ENCODE results near the gene SLC2A3. TPM values are rescaled to one million over a fixed set of nuclear protein-coding genes. Genes with fewer than 3 reads are reported as not detected.
"Not testable (repeated sequence)": the region's sequence is repeated elsewhere in the genome, so short reads cannot be mapped to it uniquely, and the experiment has no call there.

SLC2A3 gene
- total and polyA plus RNA-seq, 4 experiments from 2014 or later = 100 to 275 (median 157) TPM

DNA sequence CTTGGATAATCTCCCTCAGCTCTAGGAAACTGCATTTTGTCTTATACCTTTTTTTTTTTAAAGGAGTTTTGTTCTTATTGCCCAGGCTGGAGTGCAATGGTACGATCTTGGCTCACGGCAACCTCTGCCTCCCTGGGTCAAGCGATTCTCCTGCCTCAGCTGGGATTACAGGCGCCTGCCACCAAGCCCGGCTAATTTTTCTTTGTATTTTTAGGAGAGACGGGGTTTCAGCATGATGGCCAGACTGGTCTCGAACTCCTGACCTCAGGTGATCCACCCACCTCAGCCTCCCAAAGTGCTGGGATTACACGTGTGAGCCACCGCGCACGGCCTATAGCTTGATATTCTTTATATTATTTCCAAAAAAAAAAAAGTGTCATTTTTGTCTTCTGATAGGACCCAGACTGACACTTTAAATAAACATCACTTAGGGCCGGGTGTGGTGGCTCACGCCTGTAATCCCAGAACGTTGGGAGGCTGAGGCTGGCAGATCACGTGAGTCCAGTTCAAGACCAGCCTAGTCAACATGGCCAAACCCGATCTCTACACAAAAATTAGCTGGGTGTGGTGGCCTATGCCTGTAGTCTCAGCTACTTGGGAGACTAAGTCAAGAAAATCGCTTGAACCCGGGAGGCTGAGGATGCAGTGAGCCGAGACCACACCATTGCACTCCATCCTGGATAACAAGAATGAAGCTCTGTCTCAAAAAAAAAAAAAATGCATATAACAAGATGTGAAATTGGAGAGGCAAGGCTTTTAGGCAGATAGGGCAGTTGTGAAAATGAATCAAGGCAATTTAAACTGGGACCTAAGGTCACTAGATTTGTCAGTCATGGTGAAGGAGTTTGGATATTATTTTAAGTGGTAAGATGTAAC, 18.4 kb downstream of the SLC2A3 start:
- no peak overlapping the region for H3K27ac ChIP-seq (ENCODE audit: low read depth, low read length)
- peaks cover 24% of the 10 kb centered on the region for H3K4me1 ChIP-seq (ENCODE audit: insufficient read depth, low read length)
- no peaks in the 10 kb centered on the region for H3K9me3 ChIP-seq (ENCODE audit: control insufficient read depth in 1 of 2, low read length in 2 of 2)
- ChIA-PET CTCF (ENCODE audit: partially characterized antibody) (interaction anchor here (1.3 to 1.7 kb wide), 2 partner anchors 11 to 16 kb away, joined by 4 to 7 read pairs; no protein-coding TSS in a partner anchor), POLR2A (ENCODE audit: partially characterized antibody) (interaction anchor here (0.6 to 4.4 kb wide), 6 partner anchors 11 to 72 kb away, joined by 3 to 28 read pairs (median 4); no protein-coding TSS in a partner anchor)
- Mint-ChIP-seq H3K4me1 (peaks cover 20 to 59% (median 35%) of the 10 kb centered on the region in 4 donors), H3K27ac (peak overlapping the region in 4 of 7 donors; percentile 3 to 82 (median 73)), H3K36me3 (peaks cover 45 to 51% of the 10 kb centered on the region in 2 donors), H3K4me3 (peak overlapping the region in 2 of 8 donors; percentile 7 to 32), H3K27me3 (no peaks in the 10 kb centered on the region), H3K9me3 (peaks cover 0 to 8% (median 0%) of the 10 kb centered on the region in 8 donors)
- intact Hi-C loops (cut with micrococcal nuclease) = no loop called here
- DNase-seq = peak in 1 of 5 donors; percentile 23
- peaks cover 30% of the 10 kb centered on the region for H3K36me3 ChIP-seq (ENCODE audit: insufficient read depth, low read length)
- no peaks in the 10 kb centered on the region for H3K27me3 ChIP-seq (ENCODE audit: insufficient read depth, low read length)
- H3K4me3 ChIP-seq (ENCODE audit: low read length in 2 of 2) = no peak overlapping the region

DNA sequence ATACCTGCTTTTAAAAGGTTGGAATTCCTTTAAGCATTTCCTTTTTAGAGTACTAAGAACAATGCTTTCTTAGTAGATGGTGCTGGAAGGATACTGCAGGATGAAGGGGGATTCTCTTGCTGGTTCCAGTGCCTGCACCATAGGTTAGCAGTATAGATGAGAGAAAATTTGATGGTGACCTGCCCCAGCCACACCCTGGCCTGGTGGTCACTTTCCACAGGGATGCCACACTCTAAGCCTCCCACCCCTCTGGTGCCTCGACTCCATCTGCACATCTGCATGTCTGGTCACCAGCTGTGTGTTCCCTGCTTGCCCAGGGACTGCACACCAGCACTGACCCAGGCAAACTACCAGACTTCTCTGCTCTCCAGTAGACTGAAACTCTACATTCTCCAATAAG, 19.1 kb downstream of the SLC2A3 start:
- no peak overlapping the region for H3K27ac ChIP-seq (ENCODE audit: low read depth, low read length)
- DNase-seq = no peak
- Mint-ChIP-seq H3K27ac (peak overlapping the region in 6 of 7 donors; percentile 18 to 82 (median 50)), H3K27me3 (no peaks in the 10 kb centered on the region), H3K4me3 (peak overlapping the region in 1 of 8 donors; percentile 32), H3K4me1 (peaks cover 18 to 54% (median 33%) of the 10 kb centered on the region in 4 donors), H3K36me3 (peaks cover 38 to 44% of the 10 kb centered on the region in 2 donors), H3K9me3 (peaks cover 0 to 8% (median 0%) of the 10 kb centered on the region in 8 donors)
- intact Hi-C loops (cut with micrococcal nuclease) = no loop called here
- no peak overlapping the region for H3K4me3 ChIP-seq (ENCODE audit: low read length in 2 of 2)
- H3K27me3 ChIP-seq (ENCODE audit: insufficient read depth, low read length) = no peaks in the 10 kb centered on the region
- no peaks in the 10 kb centered on the region for H3K9me3 ChIP-seq (ENCODE audit: control insufficient read depth in 1 of 2, low read length in 2 of 2)
- peaks cover 23% of the 10 kb centered on the region for H3K36me3 ChIP-seq (ENCODE audit: insufficient read depth, low read length)
- H3K4me1 ChIP-seq (ENCODE audit: insufficient read depth, low read length) = peaks cover 19% of the 10 kb centered on the region
- ChIA-PET POLR2A (ENCODE audit: partially characterized antibody) (interaction anchor here (0.6 to 4.4 kb wide), 3 partner anchors 11 to 70 kb away, joined by 3 to 28 read pairs (median 6); no protein-coding TSS in a partner anchor), CTCF (ENCODE audit: partially characterized antibody) (interaction anchor here (1.3 kb wide), 1 partner anchor 16 kb away, joined by 7 read pairs; no protein-coding TSS in a partner anchor)

DNA sequence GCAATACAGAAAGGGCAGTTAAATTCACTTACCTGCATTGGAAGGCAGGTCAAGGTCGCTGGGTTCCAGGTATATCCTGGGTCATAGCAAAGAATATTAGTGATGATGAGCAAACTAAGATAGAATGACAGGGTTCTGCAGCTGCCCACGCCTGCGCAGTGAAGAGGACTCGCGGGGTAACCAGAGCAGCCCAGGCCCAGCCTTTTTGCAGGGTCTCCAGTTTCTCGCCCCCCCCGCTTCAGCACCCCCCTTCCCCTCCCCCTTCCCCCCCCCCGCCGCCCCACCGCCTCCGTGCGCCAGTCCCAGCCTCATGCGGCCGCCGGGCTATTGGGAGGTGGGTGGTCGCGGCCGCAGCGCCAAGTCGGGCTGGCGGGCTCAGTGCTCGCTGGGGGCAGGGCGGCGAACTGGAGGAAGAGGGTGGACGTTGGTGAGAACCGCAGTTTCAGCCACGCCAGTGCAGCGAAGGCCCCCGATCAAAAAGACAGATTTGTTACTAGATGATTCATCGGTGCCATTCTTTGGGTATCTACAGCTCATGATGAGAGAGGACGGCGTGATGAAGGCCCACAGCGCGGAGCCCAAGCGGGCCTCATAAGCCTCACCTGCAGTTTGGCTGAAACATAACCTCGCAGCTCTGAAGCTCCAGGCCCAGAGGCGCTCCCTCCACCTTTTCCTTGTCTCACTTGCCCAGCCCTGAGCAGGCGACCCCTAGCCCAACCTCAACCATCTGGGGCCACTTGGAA, 20.2 kb downstream of the SLC2A3 start:
- Histone ChIP-seq H3K4me1 (ENCODE audit: insufficient read depth, low read length) (peaks cover 9% of the 10 kb centered on the region), H3K27me3 (ENCODE audit: insufficient read depth, low read length) (no peaks in the 10 kb centered on the region), H3K9me3 (ENCODE audit: control insufficient read depth in 1 of 2, low read length in 2 of 2) (no peaks in the 10 kb centered on the region), H3K4me3 (ENCODE audit: low read length in 2 of 2) (no peak overlapping the region), H3K27ac (ENCODE audit: low read depth, low read length) (no peak overlapping the region), H3K36me3 (ENCODE audit: insufficient read depth, low read length) (peaks cover 12% of the 10 kb centered on the region)
- Mint-ChIP-seq H3K36me3 (peaks cover 27 to 33% of the 10 kb centered on the region in 2 donors), H3K4me3 (peak overlapping the region in 3 of 8 donors; percentile 3 to 54 (median 15)), H3K27ac (peak overlapping the region in 2 of 7 donors; percentile 70 to 82), H3K27me3 (no peaks in the 10 kb centered on the region), H3K9me3 (peaks cover 0 to 6% (median 0%) of the 10 kb centered on the region in 8 donors), H3K4me1 (peaks cover 12 to 43% (median 24%) of the 10 kb centered on the region in 4 donors)
- CTCF ChIA-PET (ENCODE audit: partially characterized antibody) = no interaction called here
- POLR2A ChIA-PET (ENCODE audit: partially characterized antibody) = interaction anchor here (1.4 to 4.4 kb wide), 2 partner anchors 12 to 17 kb away, joined by 6 to 28 read pairs; no protein-coding TSS in a partner anchor
- intact Hi-C loops (cut with micrococcal nuclease) = no loop called here
- peak in 2 of 5 donors; percentile 19 to 52 for DNase-seq

- H3K27ac ChIP-seq (ENCODE audit: low read depth, low read length); H3K4me1 Mint-ChIP-seq; H3K9me3 ChIP-seq (ENCODE audit: control insufficient read depth in 1 of 2, low read length in 2 of 2); H3K9me3 Mint-ChIP-seq; H3K4me1 ChIP-seq (ENCODE audit: insufficient read depth, low read length); H3K36me3 Mint-ChIP-seq; H3K27me3 ChIP-seq (ENCODE audit: insufficient read depth, low read length); POLR2A ChIA-PET (ENCODE audit: partially characterized antibody); H3K27ac Mint-ChIP-seq; H3K27me3 Mint-ChIP-seq; H3K36me3 ChIP-seq (ENCODE audit: insufficient read depth, low read length); H3K4me3 Mint-ChIP-seq; intact Hi-C loops (cut with micrococcal nuclease); DNase-seq; H3K4me3 ChIP-seq (ENCODE audit: low read length in 2 of 2): not testable (repeated sequence)
- CTCF ChIA-PET (ENCODE audit: partially characterized antibody) = interaction anchor here (0.7 to 1.5 kb wide), 2 partner anchors 47 to 74 kb away, joined by 3 read pairs; no protein-coding TSS in a partner anchor
These were observed 25.9 kb downstream of the SLC2A3 start for GRCh38 chr12:7910106-7910505.

DNA sequence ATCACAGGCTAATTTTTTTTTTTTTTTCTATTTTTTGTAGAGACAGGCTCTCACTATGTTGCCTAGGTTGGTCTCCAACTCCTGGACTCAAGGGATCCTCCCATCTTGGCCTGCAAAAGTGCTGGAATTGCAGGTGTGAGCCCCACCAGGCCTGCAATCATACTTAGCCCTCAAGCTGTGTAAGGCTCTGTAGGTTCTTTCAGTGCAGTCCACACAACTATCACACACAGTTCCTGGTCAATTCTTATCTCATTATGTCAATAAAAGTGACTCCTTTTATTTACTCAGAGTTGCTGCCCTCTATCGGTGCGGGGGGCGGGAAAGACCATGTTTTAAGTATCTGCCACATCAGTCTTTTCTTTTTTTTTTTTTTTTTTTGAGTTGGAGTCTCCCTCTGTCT, 29.0 kb downstream of the SLC2A3 start:
- H3K9me3 Mint-ChIP-seq = no peaks in the 10 kb centered on the region
- ChIA-PET CTCF (ENCODE audit: partially characterized antibody) (interaction anchor here (0.6 to 1.3 kb wide), 2 partner anchors 43 to 241 kb away, joined by 3 read pairs; no protein-coding TSS in a partner anchor), POLR2A (ENCODE audit: partially characterized antibody) (interaction anchor here (0.7 kb wide), 1 partner anchor 24 kb away, joined by 3 read pairs; no protein-coding TSS in a partner anchor)
- Histone ChIP-seq H3K9me3 (ENCODE audit: control insufficient read depth in 1 of 2, low read length in 2 of 2) (no peaks in the 10 kb centered on the region), H3K4me1 (ENCODE audit: insufficient read depth, low read length) (no peaks in the 10 kb centered on the region), H3K27me3 (ENCODE audit: insufficient read depth, low read length) (no peaks in the 10 kb centered on the region), H3K4me3 (ENCODE audit: low read length in 2 of 2) (no peak overlapping the region), H3K27ac (ENCODE audit: low read depth, low read length) (no peak overlapping the region), H3K36me3 (ENCODE audit: insufficient read depth, low read length) (no peaks in the 10 kb centered on the region)
- H3K27ac Mint-ChIP-seq = peak overlapping the region in 1 of 7 donors; percentile 42
- H3K4me1 Mint-ChIP-seq = peaks cover 0 to 1% (median 0%) of the 10 kb centered on the region in 4 donors
- no peak overlapping the region for H3K4me3 Mint-ChIP-seq
- DNase-seq = no peak
- no peaks in the 10 kb centered on the region for H3K27me3 Mint-ChIP-seq
- H3K36me3 Mint-ChIP-seq = no peaks in the 10 kb centered on the region
- intact Hi-C loops (cut with micrococcal nuclease) = no loop called here

DNA sequence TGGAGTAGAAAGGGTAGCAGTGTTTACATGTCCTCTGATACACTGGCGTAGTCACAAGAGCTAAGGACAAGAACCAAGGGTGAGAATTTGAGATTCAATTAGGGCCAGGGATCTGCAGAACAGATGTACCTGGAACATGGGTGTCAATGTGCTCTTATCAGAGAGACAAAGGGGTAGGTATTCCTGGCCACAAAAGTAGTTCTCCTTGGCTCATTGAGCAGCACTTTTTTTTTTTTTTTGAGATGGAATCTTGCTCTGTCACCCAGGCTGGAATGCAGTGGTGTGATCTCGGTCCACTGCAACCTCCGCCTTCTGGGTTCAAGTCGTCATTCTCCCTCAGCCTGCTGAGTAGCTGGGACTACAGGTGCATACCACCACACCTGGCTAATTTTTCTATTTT, 29.7 kb downstream of the SLC2A3 start:
- H3K27me3 ChIP-seq (ENCODE audit: insufficient read depth, low read length); H3K27me3 Mint-ChIP-seq; H3K4me3 Mint-ChIP-seq; H3K4me1 Mint-ChIP-seq; H3K4me3 ChIP-seq (ENCODE audit: low read length in 2 of 2); H3K36me3 Mint-ChIP-seq; H3K9me3 Mint-ChIP-seq; H3K36me3 ChIP-seq (ENCODE audit: insufficient read depth, low read length); H3K27ac ChIP-seq (ENCODE audit: low read depth, low read length); DNase-seq; intact Hi-C loops (cut with micrococcal nuclease); H3K27ac Mint-ChIP-seq; POLR2A ChIA-PET (ENCODE audit: partially characterized antibody); H3K4me1 ChIP-seq (ENCODE audit: insufficient read depth, low read length); H3K9me3 ChIP-seq (ENCODE audit: control insufficient read depth in 1 of 2, low read length in 2 of 2); CTCF ChIA-PET (ENCODE audit: partially characterized antibody): not testable (repeated sequence)

Data from CD4-positive, alpha-beta memory T cell (primary cell).